CD4-positive, alpha-beta memory T cell (primary cell): ENCODE measurements around the gene DEDD2. TPM values are rescaled to one million over a fixed set of nuclear protein-coding genes. Genes with fewer than 3 reads are reported as not detected.

Experiments used
- CTCF ChIA-PET: fragments of 350-600 bp; sonication (Branson Sonifier 250); formaldehyde crosslinking; loops from one replicate; lab custom pipeline; 2021; ENCODE audit warnings: inconsistent platforms; ENCODE audit not compliant: partially characterized antibody; lab: Charles Lee
- POLR2A ChIA-PET: fragments of 350-600 bp; sonication (Branson Sonifier 250); formaldehyde crosslinking; loops from one replicate; lab custom pipeline; 2021; ENCODE audit not compliant: partially characterized antibody; lab: Charles Lee
- DNase-seq, 5 donors: peaks; one replicate each; pipeline versions ENCODE4 v3.0.0 to v3.0.0-alpha.2; 2020 to 2022; ENCODE audit warnings: mixed read lengths in 1 of 5
- H3K27ac ChIP-seq: one replicate; pipeline ENCODE4 v1.7.0; 2013; ENCODE audit warnings: low read depth, low read length
- H3K27me3 ChIP-seq: 2 replicates; pipeline ENCODE4 v1.7.0; 2013; ENCODE audit warnings: mild to moderate bottlenecking, low read length, moderate library complexity; ENCODE audit not compliant: insufficient read depth
- H3K36me3 ChIP-seq: 2 replicates; pipeline ENCODE4 v1.7.0; 2013; ENCODE audit warnings: mild to moderate bottlenecking, low read length, moderate library complexity; ENCODE audit not compliant: insufficient read depth
- H3K4me1 ChIP-seq: 2 replicates; pipeline ENCODE4 v1.7.0; 2013; ENCODE audit warnings: mild to moderate bottlenecking, low read length, moderate library complexity; ENCODE audit not compliant: insufficient read depth
- H3K4me3 ChIP-seq, 2 donors: one replicate each; pipeline ENCODE4 v1.7.0; 2013; ENCODE audit warnings: low read length in 2 of 2, mild to moderate bottlenecking in 1 of 2
- H3K9me3 ChIP-seq, 2 donors: one replicate each; pipeline ENCODE4 v1.7.0; 2013; ENCODE audit warnings: low read length in 2 of 2, control low read depth in 1 of 2; ENCODE audit not compliant: control insufficient read depth in 1 of 2
- H3K27ac Mint-ChIP-seq, 7 donors: one replicate each; pipeline ENCODE4 v1.8.0; 2020 to 2021; ENCODE audit warnings: mixed read lengths in 7 of 7, mild to moderate bottlenecking in 6 of 7, inconsistent platforms in 3 of 7, moderate library complexity in 3 of 7
- H3K27me3 Mint-ChIP-seq, 2 donors: one replicate each; pipeline ENCODE4 v1.8.0; 2020 to 2021; ENCODE audit warnings: mixed read lengths in 2 of 2
- H3K36me3 Mint-ChIP-seq, 2 donors: one replicate each; pipeline ENCODE4 v1.8.0; 2020 to 2021; ENCODE audit warnings: mixed read lengths in 2 of 2, inconsistent platforms in 1 of 2, mild to moderate bottlenecking in 1 of 2
- H3K4me1 Mint-ChIP-seq, 4 donors: one replicate each; pipeline ENCODE4 v1.8.0; 2020 to 2021; ENCODE audit warnings: mixed read lengths in 4 of 4, mild to moderate bottlenecking in 1 of 4
- H3K4me3 Mint-ChIP-seq, 8 donors: one replicate each; pipeline ENCODE4 v1.8.0; 2020 to 2021; ENCODE audit warnings: mixed read lengths in 8 of 8, mild to moderate bottlenecking in 7 of 8, moderate library complexity in 6 of 8, inconsistent platforms in 3 of 8
- H3K9me3 Mint-ChIP-seq, 8 donors: one replicate each; pipeline ENCODE4 v1.8.0; 2020 to 2021; ENCODE audit warnings: mixed read lengths in 8 of 8, mild to moderate bottlenecking in 5 of 8, inconsistent platforms in 3 of 8, moderate library complexity in 1 of 8
- intact Hi-C: fragments of 100-400 bp; cut with micrococcal nuclease; formaldehyde crosslinking; loops from one replicate; pipeline ENCODE4 v1.15.1; 2023
- polyA plus RNA-seq, 2 donors: library from polyadenylated mRNA; unstranded; fragments of 300-500 nt; fragmentation: Illumina TruSeq; gene quantifications; one replicate each; pipeline ENCODE4 v1.2.3, GENCODE V29; 2021
- total RNA-seq, 2 experiments: library from RNA; stranded (reverse); gene quantifications; one replicate each; pipeline ENCODE4 v1.2.3, GENCODE V29; 2021

Gene DEDD2
- total and polyA plus RNA-seq, 4 experiments from 2014 or later, result 68.4 to 162 (median 106) TPM

DNA sequence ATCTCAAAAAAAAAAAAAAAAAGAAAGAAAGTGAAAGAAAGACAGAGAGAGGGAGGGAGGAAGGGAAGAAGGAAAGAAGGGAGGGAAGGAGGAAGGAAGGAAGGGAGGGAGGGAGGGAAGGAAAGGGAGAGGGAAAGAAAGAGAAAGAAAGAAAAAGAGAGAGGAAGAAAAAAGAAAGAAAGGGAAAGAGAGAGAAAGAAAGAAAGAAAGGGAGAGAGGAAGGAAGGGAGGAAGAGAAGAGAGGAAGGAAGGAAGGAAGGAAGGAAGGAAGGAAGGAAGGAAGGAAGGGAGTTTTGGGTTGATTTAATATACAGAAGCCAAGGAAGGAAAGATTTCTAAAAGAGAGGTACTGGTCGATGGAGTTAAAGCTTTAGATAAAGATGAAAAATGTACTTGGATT is 28.8 kb downstream of the DEDD2 start:
- H3K36me3 ChIP-seq, result no peaks in the 10 kb centered on the region
- H3K36me3 Mint-ChIP-seq, result peaks cover 3 to 4% of the 10 kb centered on the region in 2 donors
- H3K27ac ChIP-seq, result no peak overlapping the region
- peaks cover 54 to 86% (median 69%) of the 10 kb centered on the region in 4 donors for H3K4me1 Mint-ChIP-seq
- peaks cover 63% of the 10 kb centered on the region for H3K4me1 ChIP-seq
- H3K9me3 Mint-ChIP-seq, result peaks cover 0 to 3% (median 0%) of the 10 kb centered on the region in 8 donors
- no peak for DNase-seq
- ChIA-PET CTCF (interaction anchor here (0.7 to 2.7 kb wide), 7 partner anchors 10 to 79 kb away, joined by 3 to 11 read pairs (median 3); partner anchors contain the start of gene POU2F2), POLR2A (interaction anchor here (6.0 kb wide), 1 partner anchor 12 kb away, joined by 63 read pairs; no protein-coding TSS in a partner anchor)
- H3K4me3 Mint-ChIP-seq, result no peak overlapping the region
- H3K27me3 Mint-ChIP-seq, result no peaks in the 10 kb centered on the region
- peaks cover 0 to 4% of the 10 kb centered on the region in 2 donors for H3K9me3 ChIP-seq
- H3K27me3 ChIP-seq, result no peaks in the 10 kb centered on the region
- peak overlapping the region in 2 of 7 donors; percentile 49 to 71 for H3K27ac Mint-ChIP-seq
- intact Hi-C loops, result no loop called here
- H3K4me3 ChIP-seq, result no peak overlapping the region

DNA sequence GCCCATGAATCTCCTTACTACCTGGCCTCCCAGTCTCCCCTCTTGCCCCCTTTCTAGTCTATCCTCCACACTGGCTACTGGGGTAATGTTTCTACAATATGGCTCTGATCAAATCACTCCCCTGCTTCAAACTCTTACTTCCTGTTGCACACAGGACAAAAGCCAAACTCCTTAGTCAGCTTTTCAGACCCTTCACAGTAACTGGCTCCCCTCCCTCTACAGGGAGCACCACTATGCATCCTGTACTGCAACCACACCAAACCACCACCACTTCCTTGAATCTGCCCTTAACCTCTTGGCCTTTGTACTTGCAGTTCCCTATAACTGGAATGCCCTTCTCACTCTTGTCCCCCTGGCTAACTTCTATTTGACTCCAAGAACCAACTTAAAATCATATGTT is 32.2 kb downstream of the DEDD2 start:
- H3K27ac ChIP-seq, result peak overlapping the region; percentile 10
- peak overlapping the region; percentile 40 to 84 (median 44) for H3K27ac Mint-ChIP-seq
- POLR2A ChIA-PET, result interaction anchor here (0.8 to 6.0 kb wide), 11 partner anchors 9 to 75 kb away, joined by 3 to 63 read pairs (median 4); partner anchors contain the start of genes DEDD2, GSK3A, POU2F2 and ZNF526

DNA sequence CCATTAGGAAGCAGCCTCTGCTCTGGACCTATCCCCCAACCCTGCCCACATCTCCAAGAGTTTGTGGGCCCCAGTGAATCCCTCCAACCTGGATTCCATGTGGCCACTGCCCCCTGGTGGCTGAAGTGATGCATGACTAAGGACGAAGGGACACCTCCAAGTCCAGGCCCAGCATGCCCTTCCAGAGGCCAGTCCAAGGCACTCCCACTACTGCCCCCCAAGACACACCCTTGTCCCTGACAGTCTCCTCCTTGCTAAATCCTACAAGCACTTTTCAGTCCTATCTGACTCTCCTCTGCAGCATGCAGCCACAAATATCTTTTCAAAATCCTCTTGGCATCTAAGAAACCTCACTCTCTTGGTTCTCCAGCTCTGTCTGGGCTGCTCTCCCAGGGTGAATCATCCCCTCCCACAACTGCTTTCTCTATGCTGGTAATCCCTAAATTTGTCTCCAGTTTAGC is 33.0 kb downstream of the DEDD2 start:
- Mint-ChIP-seq H3K4me3 (peak overlapping the region in 6 of 8 donors; percentile 0 to 79 (median 36)), H3K27me3 (no peaks in the 10 kb centered on the region), H3K36me3 (no peaks in the 10 kb centered on the region), H3K4me1 (peaks cover 38 to 67% (median 55%) of the 10 kb centered on the region in 4 donors), H3K27ac (peak overlapping the region; percentile 40 to 94 (median 79)), H3K9me3 (peaks cover 0 to 2% (median 0%) of the 10 kb centered on the region in 8 donors)
- peak; percentile 44 to 63 (median 58) for DNase-seq
- Histone ChIP-seq H3K27me3 (no peaks in the 10 kb centered on the region), H3K4me1 (peaks cover 44% of the 10 kb centered on the region), H3K27ac (peak overlapping the region; percentile 10), H3K4me3 (no peak overlapping the region), H3K36me3 (no peaks in the 10 kb centered on the region), H3K9me3 (no peaks in the 10 kb centered on the region)
- CTCF ChIA-PET, result interaction anchor here (0.7 to 8.2 kb wide), 15 partner anchors 9 to 112 kb away, joined by 3 to 81 read pairs (median 5); partner anchors contain the start of gene POU2F2
- POLR2A ChIA-PET, result interaction anchor here (0.9 to 6.0 kb wide), 9 partner anchors 8 to 74 kb away, joined by 3 to 63 read pairs (median 5); partner anchors contain the start of genes DEDD2, GSK3A, POU2F2 and ZNF526
- intact Hi-C loops, result loop anchor here (1.0 kb wide), 2 partner anchors 51 to 76 kb away; no protein-coding TSS in a partner anchor

More for the DNA sequence above, 32.2 kb downstream of the DEDD2 start:
- Mint-ChIP-seq H3K4me3 (peak overlapping the region; percentile 37 to 79 (median 61)), H3K9me3 (peaks cover 0 to 2% (median 0%) of the 10 kb centered on the region in 8 donors), H3K36me3 (no peaks in the 10 kb centered on the region), H3K27me3 (no peaks in the 10 kb centered on the region), H3K4me1 (peaks cover 40 to 71% (median 59%) of the 10 kb centered on the region in 4 donors)
- CTCF ChIA-PET, result interaction anchor here (0.7 to 8.2 kb wide), 15 partner anchors 9 to 112 kb away, joined by 3 to 81 read pairs (median 5); partner anchors contain the start of genes POU2F2 and ZNF526
- no peaks in the 10 kb centered on the region for H3K9me3 ChIP-seq
- no peaks in the 10 kb centered on the region for H3K36me3 ChIP-seq
- no peaks in the 10 kb centered on the region for H3K27me3 ChIP-seq
- peak in 4 of 5 donors; percentile 29 to 63 (median 50) for DNase-seq
- intact Hi-C loops, result loop anchor here (1.0 kb wide), 1 partner anchor 14 kb away; no protein-coding TSS in a partner anchor
- peaks cover 44% of the 10 kb centered on the region for H3K4me1 ChIP-seq
- H3K4me3 ChIP-seq, result no peak overlapping the region

- Mint-ChIP-seq H3K27ac (no peak overlapping the region), H3K27me3 (peaks cover 4 to 9% of the 10 kb centered on the region in 2 donors), H3K4me3 (no peak overlapping the region), H3K4me1 (peaks cover 16 to 40% (median 32%) of the 10 kb centered on the region in 4 donors), H3K36me3 (no peaks in the 10 kb centered on the region), H3K9me3 (peaks cover 0 to 2% (median 0%) of the 10 kb centered on the region in 8 donors)
- peaks cover 37% of the 10 kb centered on the region for H3K4me1 ChIP-seq
- intact Hi-C loops, result no loop called here
- H3K36me3 ChIP-seq, result no peaks in the 10 kb centered on the region
- no peak overlapping the region for H3K4me3 ChIP-seq
- peaks cover 17% of the 10 kb centered on the region for H3K27me3 ChIP-seq
- H3K27ac ChIP-seq, result no peak overlapping the region
- ChIA-PET POLR2A (no interaction called here), CTCF (no interaction called here)
- no peak for DNase-seq
- H3K9me3 ChIP-seq, result no peaks in the 10 kb centered on the region
Observed at GRCh38 chr19:42178791-42179674, 38.4 kb downstream of the DEDD2 start.

DNA sequence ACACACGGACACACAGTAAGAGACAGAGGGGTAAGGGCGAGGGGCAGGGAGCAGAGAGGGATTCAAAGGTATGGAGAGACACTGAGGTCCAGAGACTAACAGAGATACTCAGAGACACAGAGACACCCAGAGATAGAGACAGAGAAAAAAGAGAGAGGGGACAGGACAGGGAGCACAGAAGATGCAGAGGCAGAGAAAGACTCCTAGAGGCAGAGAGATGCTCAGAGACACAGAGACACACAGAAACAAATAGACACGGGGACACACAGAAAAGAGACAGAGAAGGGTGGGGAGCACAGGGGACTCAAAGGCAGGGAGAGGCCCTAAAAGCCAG is 39.8 kb downstream of the DEDD2 start:
- ChIA-PET CTCF (interaction anchor here (1.2 to 1.8 kb wide), 3 partner anchors 18 to 42 kb away, joined by 3 to 10 read pairs (median 4); partner anchors contain the start of gene ZNF526), POLR2A (interaction anchor here (1.8 to 3.3 kb wide), 5 partner anchors 7 to 65 kb away, joined by 11 to 39 read pairs (median 14); partner anchors contain the start of gene GSK3A)
- Histone ChIP-seq H3K27ac (no peak overlapping the region), H3K27me3 (peaks cover 17% of the 10 kb centered on the region), H3K36me3 (no peaks in the 10 kb centered on the region), H3K4me3 (peak overlapping the region in 1 of 2 donors; percentile 59), H3K9me3 (no peaks in the 10 kb centered on the region), H3K4me1 (peaks cover 29% of the 10 kb centered on the region)
- Mint-ChIP-seq H3K27me3 (peaks cover 4 to 11% of the 10 kb centered on the region in 2 donors), H3K27ac (no peak overlapping the region), H3K4me1 (peaks cover 11 to 34% (median 22%) of the 10 kb centered on the region in 4 donors), H3K4me3 (no peak overlapping the region), H3K36me3 (no peaks in the 10 kb centered on the region), H3K9me3 (no peaks in the 10 kb centered on the region)
- no peak for DNase-seq
- intact Hi-C loops, result loop anchor here (1.0 to 2.0 kb wide), 4 partner anchors 43 to 69 kb away; partner anchors contain the start of genes GSK3A, POU2F2 and ZNF526

DNA sequence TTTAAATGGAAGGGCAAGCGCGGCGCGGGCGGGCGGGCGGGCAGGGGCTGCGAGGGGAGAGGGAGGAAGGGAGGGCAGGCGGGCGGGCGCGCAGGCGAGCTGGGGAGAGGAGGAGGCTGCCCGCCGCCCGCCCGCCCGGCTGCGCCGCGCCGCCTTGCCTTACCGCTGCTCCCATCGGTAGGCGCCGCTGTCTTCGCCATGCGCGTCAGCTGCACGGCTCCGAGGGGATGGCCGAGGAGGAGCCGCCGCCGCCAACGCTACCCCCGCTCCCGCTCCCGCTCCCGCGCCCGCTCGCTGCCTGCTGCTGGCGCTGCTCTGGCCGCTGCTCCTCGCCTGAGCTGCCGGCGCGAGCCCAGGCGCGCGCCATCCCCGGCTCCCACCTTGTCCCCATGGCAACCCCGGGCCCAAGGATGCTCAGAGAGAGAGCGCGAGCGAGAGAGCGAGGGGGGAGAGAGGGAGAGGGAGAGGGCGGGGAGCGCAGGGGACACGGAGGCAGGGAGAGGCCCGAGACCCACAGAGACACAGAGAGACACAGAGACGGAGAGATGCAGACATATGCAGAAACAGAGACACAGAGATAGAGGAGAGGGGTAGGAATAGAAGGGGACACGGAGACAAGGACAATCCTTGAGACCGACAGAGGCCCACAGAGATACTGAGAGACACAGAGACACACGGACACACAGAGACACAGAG is 40.3 kb downstream of the DEDD2 start:
- H3K27me3 ChIP-seq, result peaks cover 17% of the 10 kb centered on the region
- H3K9me3 ChIP-seq, result no peaks in the 10 kb centered on the region
- DNase-seq, result peak; percentile 75 to 79 (median 78)
- intact Hi-C loops, result loop anchor here (1.0 to 2.0 kb wide), 4 partner anchors 43 to 68 kb away; partner anchors contain the start of genes GSK3A, POU2F2 and ZNF526
- CTCF ChIA-PET, result interaction anchor here (0.8 to 2.2 kb wide), 12 partner anchors 8 to 153 kb away, joined by 3 to 10 read pairs (median 4); partner anchors contain the start of genes GSK3A, POU2F2 and ZNF526
- H3K36me3 Mint-ChIP-seq, result no peaks in the 10 kb centered on the region
- H3K27me3 Mint-ChIP-seq, result peaks cover 4 to 11% of the 10 kb centered on the region in 2 donors
- H3K4me1 Mint-ChIP-seq, result peaks cover 10 to 29% (median 18%) of the 10 kb centered on the region in 4 donors
- H3K27ac Mint-ChIP-seq, result no peak overlapping the region
- H3K27ac ChIP-seq, result no peak overlapping the region
- H3K36me3 ChIP-seq, result no peaks in the 10 kb centered on the region
- peak overlapping the region in 1 of 2 donors; percentile 59 for H3K4me3 ChIP-seq
- no peak overlapping the region for H3K4me3 Mint-ChIP-seq
- POLR2A ChIA-PET, result interaction anchor here (0.6 to 3.3 kb wide), 18 partner anchors 8 to 136 kb away, joined by 3 to 39 read pairs (median 5); partner anchors contain the start of genes DEDD2, GSK3A, PAFAH1B3 and PRR19
- no peaks in the 10 kb centered on the region for H3K9me3 Mint-ChIP-seq
- peaks cover 29% of the 10 kb centered on the region for H3K4me1 ChIP-seq
